ENCODE measurements around the gene CCDC112.
"Not testable (repeated sequence)": the region's sequence is repeated elsewhere in the genome, so short reads cannot be mapped to it uniquely, and the experiment has no call there.

Gene CCDC112

GRCh38 chr5:115260248-115260647 is 36.2 kb downstream of the CCDC112 start:
- DNase-seq, result no peak

- DNase-seq, result no peak
These were observed 38.5 kb downstream of the CCDC112 start for GRCh38 chr5:115257981-115258380.

GRCh38 chr5:115249379-115249778 is 47.1 kb downstream of the CCDC112 start:
- not testable (repeated sequence) for DNase-seq

- peak; percentile 48 for DNase-seq
These were observed 50.0 kb downstream of the CCDC112 start for GRCh38 chr5:115246361-115246991.

- DNase-seq, result no peak
These were observed 53.0 kb downstream of the CCDC112 start for GRCh38 chr5:115243412-115243811.

GRCh38 chr5:115241881-115242642 is 54.4 kb downstream of the CCDC112 start:
- no peak for DNase-seq

- no peak for DNase-seq
These were observed 59.4 kb downstream of the CCDC112 start for GRCh38 chr5:115237066-115237465.

GRCh38 chr5:115236599-115236998 is 59.9 kb downstream of the CCDC112 start:
- DNase-seq, result no peak

DNA sequence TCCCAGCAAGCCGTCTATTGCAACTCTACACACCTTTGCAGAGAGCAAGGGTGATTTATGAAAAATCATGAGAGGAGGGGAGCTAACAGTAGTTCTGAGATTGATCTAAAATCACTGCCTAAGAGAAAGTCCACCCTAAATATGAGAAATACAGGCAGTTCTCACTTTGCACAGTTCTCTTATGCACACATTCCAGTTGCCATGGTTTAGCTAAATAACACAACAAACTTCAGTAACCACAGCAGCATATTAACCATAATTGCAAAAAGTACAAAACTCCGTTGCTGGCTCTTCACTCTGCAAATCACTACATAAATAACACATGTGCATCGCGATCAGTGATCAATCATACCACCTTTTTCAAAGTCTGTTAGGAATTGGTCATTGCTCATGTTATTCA is 64.9 kb downstream of the CCDC112 start:
- DNase-seq, result no peak

DNA sequence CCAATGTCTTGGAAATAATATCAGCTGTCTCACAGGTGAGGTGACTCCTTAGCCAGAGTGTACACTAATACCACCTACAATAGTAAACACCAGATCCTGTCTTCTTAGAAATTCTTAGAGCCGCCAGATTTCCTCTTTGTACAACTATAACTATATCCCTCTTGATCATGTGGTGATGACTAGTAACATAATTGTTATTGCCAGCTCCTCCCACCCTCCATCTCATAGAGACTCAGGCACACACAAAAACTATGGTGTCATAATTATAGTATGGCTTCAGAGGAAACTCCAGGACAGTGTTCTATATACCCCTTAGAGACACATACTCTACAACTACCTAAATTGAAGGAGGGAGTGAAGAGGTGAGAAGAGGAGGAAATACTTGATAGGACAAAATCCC is 66.8 kb downstream of the CCDC112 start:
- DNase-seq, result no peak

DNA sequence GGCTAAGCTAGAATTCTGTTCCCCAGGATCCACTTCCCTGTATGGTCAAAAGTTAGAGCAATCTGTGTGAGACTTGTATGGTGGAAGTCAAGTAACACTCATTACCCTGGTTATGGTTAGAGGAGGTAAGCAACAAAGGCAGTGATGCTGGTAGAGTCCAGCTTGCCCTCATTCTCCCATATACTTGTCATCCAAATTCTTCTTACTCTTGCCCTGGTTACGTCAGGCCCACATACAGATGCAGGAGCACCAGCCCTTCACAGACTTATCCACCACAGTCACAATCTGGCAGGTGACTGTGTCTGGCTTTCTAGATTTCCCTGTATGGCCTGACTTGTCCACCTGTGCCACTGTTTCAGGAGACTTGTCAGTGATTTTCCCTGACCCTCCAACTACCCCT is 69.2 kb downstream of the CCDC112 start:
- DNase-seq, result no peak

Data from CD4-positive, alpha-beta T cell treated with Interleukin-21 for 1 hour (primary cell).